ENCODE results near the gene SLC25A47.
"Not testable (repeated sequence)": the region's sequence is repeated elsewhere in the genome, so short reads cannot be mapped to it uniquely, and the experiment has no call there.

SLC25A47 gene, protein sequence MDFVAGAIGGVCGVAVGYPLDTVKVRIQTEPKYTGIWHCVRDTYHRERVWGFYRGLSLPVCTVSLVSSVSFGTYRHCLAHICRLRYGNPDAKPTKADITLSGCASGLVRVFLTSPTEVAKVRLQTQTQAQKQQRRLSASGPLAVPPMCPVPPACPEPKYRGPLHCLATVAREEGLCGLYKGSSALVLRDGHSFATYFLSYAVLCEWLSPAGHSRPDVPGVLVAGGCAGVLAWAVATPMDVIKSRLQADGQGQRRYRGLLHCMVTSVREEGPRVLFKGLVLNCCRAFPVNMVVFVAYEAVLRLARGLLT

DNA sequence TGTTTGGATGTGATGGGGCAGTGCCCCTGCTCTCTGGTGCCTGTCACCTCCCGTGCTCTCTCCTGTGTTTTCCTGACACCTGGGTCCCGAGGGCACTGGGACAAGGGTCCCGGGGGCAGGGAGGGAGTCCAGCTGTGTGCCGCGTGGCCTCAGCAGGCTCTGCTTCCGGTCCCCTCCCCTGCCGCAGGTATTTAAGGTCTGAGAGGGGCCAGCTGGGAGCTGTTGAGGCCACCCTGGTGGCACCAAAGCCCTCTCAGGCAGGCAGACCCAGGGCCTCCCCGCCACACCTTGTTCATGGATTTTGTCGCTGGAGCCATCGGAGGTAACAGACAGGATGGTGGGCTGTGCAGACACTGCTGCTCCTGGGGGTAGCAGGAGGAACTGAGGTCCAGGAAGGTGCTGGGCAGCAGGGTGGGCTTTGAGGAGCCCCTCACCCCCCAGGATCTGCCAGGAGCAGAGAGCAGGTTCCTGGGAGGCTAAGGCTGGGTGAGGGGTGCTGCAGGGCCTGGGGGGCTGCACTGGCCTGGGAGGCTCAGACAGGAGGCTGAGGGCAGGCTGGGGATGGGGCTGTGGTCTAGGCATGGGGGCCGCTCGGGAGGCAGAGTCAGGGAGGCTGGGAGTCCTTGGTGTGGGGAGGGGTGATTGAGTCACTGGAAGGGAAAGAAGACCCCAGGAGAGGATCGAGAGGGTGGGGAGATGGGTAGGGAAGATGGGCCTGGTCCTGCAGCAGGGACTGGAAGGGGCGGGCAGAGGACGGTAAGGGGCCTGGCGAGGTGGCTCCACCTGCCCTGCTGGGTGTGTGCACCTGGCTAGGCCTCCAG lies at the start of gene SLC25A47:
SLC25A47 (plus strand) TSS at position 219 of the 821 bp plus-strand sequence; CDS start at position 295, 76 bp downstream.
- in situ Hi-C loops (cut with MboI; ENCODE audit: low pct_unique_long_range_greater_than_20kb, low sequenced_read_pairs), result no loop called here
- DNase-seq, result no peak

DNA sequence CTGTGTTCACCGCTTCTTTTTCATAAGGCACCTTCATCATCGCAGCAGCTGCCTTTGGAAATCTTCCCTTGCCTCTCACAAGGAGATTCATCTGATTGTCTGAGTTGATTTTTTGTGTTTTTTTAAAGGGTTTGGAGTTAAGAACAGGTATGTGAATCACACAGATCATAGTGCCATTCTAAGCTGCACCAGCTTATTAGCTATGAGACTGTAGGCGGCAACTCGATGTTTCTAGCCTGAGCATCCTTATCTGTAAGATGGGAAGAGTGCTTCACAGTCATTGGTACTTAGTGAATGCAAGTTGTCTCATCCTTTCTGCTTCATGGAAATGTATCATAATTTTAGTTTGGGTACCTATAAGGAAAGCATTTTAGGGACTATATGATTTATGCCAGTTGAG lies 48.9 kb upstream of the SLC25A47 start:
- in situ Hi-C loops (cut with MboI; ENCODE audit: low pct_unique_long_range_greater_than_20kb, low sequenced_read_pairs), result no loop called here
- DNase-seq, result no peak

- no peak for DNase-seq
- in situ Hi-C loops (cut with MboI; ENCODE audit: low pct_unique_long_range_greater_than_20kb, low sequenced_read_pairs), result no loop called here
These were observed 47.9 kb upstream of the SLC25A47 start for GRCh38 chr14:100275214-100275613.

- DNase-seq, result peak; percentile 58
- in situ Hi-C loops (cut with MboI; ENCODE audit: low pct_unique_long_range_greater_than_20kb, low sequenced_read_pairs), result no loop called here
These were observed 44.4 kb upstream of the SLC25A47 start for GRCh38 chr14:100278702-100279101.

DNA sequence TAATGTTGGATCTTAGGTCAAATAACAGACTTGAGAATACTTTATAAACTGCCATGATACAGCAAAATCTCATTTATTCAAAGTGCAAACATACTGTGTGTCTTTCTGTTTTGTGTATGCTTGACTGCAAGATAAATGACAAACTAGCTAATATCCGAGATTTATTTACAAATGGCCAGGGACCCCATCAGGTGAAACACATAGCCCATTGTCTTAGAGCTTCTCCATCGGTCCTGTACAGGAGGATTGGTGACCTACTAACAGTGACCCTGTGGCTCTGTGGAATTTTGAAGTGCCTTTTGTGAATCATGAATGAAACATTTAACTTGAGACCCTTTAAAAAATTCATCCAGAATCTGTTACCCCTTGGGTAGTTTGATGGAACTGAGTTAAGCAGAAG lies 44.0 kb upstream of the SLC25A47 start:
- no peak for DNase-seq
- in situ Hi-C loops (cut with MboI; ENCODE audit: low pct_unique_long_range_greater_than_20kb, low sequenced_read_pairs), result no loop called here

DNA sequence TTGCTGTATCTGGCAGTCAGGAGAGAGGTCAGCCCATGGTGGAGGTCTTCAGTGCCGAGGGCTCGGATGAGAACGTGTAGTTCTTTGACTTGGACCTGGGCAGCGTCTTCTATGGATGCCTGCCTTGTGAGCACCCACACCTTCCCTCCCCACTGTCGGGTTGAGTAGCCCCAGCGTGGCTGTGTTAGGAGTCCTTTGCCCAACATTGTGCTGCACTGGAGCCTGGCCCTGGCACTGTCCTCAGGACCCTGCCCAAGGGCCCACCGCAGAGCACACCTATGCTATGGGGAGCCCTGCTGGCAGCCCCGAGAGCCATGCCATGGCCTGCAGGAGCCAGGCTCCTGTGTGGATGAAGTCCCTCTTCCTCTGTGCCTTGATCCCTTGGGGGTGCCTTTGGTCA lies 43.6 kb upstream of the SLC25A47 start:
- no peak for DNase-seq
- in situ Hi-C loops (cut with MboI; ENCODE audit: low pct_unique_long_range_greater_than_20kb, low sequenced_read_pairs), result no loop called here

- in situ Hi-C loops (cut with MboI; ENCODE audit: low pct_unique_long_range_greater_than_20kb, low sequenced_read_pairs), result no loop called here
- DNase-seq, result no peak
These were observed 41.7 kb upstream of the SLC25A47 start for GRCh38 chr14:100281286-100282082.

GRCh38 chr14:100282083-100282350 lies 41.1 kb upstream of the SLC25A47 start:
- in situ Hi-C loops (cut with MboI; ENCODE audit: low pct_unique_long_range_greater_than_20kb, low sequenced_read_pairs), result no loop called here
- DNase-seq, result no peak

GRCh38 chr14:100282766-100283419 lies 40.2 kb upstream of the SLC25A47 start:
- DNase-seq, result no peak
- in situ Hi-C loops (cut with MboI; ENCODE audit: low pct_unique_long_range_greater_than_20kb, low sequenced_read_pairs), result no loop called here

DNA sequence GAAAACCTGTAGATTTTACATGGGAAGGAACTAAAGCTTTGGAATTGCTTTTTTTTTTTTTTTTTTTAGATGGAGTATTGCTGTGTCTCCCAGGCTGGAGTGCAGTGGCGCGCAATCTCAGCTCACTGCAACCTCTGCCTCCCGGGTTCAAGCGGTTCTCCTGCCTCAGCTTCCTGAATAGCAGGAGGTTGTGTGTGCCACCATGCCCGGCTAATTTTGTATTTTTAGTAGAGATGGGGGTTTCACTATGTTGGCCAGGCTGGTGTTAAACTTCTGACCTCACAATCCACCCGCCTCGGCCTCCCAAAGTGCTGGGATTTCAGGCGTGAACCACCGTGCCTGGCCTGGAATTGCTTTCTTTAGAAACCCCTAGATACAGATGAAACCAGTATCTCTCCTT lies 39.7 kb upstream of the SLC25A47 start:
- in situ Hi-C loops (cut with MboI; ENCODE audit: low pct_unique_long_range_greater_than_20kb, low sequenced_read_pairs); DNase-seq: not testable (repeated sequence)

DNA sequence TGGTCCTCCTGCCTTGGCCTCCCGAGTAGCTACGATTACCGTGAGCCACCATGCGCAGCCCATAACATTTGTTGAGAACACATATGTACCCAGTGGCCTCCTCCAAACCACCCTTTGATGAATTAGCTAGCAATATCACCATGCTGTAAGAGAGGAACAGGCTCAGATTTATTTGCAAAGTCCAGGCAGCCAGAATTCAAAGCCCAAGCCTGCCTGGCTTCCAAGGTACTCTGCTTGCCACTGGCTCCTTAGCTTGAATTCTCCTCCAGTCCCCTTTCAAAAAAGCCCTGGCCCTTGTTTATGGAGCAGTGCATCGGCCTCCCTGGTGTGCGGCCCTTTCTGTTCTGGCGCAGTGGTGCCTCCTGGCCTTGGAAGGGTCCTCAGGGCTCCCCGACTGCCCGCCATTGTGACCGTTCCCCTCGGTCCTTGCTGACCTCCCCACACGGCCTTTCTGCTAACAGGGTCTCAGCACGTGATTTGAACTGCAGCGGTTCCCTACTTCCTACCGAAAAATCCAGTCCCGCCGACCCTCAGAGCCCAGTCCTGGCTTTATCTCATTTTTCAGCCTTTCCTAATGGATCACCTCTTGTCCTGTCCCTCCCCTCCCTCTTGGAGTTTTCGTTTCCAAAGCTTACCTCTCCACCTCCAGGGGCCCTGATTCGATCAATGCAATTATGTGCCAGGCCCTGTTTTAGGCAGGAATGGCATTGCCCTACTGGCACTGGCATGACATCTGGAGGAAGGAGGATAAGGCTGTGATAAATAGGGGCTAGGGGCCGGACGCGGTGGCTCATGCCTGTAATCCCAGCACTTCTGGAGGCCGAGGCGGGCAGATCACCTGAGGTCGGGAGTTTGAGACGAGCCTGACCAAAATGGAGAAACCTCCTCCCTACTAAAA lies 38.9 kb upstream of the SLC25A47 start:
- in situ Hi-C loops (cut with MboI; ENCODE audit: low pct_unique_long_range_greater_than_20kb, low sequenced_read_pairs), result no loop called here
- DNase-seq, result no peak

GRCh38 chr14:100285021-100285912 lies 37.9 kb upstream of the SLC25A47 start:
- DNase-seq, result peak; percentile 70
- in situ Hi-C loops (cut with MboI; ENCODE audit: low pct_unique_long_range_greater_than_20kb, low sequenced_read_pairs), result no loop called here

DNA sequence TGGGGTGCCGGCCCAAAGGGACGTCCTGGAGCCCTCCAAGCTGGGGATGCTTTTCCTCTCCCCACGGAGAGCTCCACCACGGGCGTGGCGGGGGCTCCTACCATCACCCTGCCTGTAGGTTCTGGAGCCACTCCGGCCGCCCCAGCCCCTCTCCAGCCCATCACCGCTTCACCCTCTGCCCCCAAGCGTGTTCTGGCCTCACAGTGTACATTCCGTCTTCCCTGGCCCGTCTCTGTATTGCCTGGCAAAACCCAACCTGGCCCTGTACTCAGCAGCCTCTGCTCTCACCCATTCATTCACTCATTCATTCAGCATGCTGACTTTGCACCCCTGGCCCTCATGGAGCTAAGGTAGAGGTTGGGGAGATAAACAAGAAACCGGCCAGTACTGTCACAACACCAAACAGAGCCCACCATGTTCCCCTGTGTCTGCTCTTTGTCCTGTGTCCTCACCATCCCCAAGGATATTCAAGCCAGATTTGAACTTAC lies 37.2 kb upstream of the SLC25A47 start:
- DNase-seq, result no peak
- in situ Hi-C loops (cut with MboI; ENCODE audit: low pct_unique_long_range_greater_than_20kb, low sequenced_read_pairs), result no loop called here

GRCh38 chr14:100286484-100287191 lies 36.5 kb upstream of the SLC25A47 start:
- in situ Hi-C loops (cut with MboI; ENCODE audit: low pct_unique_long_range_greater_than_20kb, low sequenced_read_pairs), result no loop called here
- DNase-seq, result no peak

DNA sequence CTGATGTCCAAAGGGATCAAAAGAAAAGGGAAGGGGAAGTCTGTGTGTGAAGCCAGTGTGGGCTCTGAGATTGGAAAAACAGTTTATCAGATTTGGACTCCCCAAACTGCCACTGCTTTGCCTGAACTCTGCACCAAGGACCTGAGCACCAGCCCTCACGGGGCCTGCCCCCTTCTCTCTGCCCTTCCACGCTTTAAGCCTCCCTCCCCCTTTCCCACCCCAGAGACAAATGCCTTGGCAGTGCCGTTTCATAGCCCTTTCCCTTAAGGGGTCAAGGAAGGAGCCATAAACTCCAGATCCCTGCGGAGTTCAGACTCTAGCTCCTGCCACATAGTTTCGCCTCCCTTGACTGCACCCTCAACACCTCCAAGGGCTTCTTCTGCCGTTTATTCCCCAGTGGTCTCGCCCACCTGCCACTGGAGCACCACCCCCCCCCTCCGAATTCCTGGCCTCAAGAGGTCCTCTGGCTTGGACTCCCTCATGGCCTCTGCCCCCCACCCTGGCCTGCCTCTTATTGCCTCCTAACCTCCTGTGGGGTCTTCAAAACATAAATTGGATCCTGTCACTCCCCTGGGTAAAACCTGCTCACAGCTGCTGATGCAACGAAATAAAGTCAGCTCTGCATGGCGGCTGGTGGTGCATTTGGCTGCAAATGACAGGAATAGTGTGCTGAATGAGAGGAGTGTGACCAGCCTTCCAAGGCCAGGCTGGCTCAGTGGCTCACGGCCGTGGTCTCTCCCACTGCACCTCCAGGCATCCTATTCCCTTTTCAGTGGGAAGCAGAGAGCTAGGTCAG lies 35.7 kb upstream of the SLC25A47 start:
- no peak for DNase-seq
- in situ Hi-C loops (cut with MboI; ENCODE audit: low pct_unique_long_range_greater_than_20kb, low sequenced_read_pairs), result no loop called here

GRCh38 chr14:100287998-100288295 lies 35.2 kb upstream of the SLC25A47 start:
- in situ Hi-C loops (cut with MboI; ENCODE audit: low pct_unique_long_range_greater_than_20kb, low sequenced_read_pairs); DNase-seq: not testable (repeated sequence)

Data from KBM-7 (cell line).